Umbilical cord (tissue), 2 donors: Measurements from ENCODE around the gene TLE1. TPM values are rescaled to one million over a fixed set of nuclear protein-coding genes. Genes with fewer than 3 reads are reported as not detected.
"Not testable (repeated sequence)": the region's sequence is repeated elsewhere in the genome, so short reads cannot be mapped to it uniquely, and the experiment has no call there.

Experiments used
- DNase-seq: peaks from one replicate; pipeline ENCODE4 v3.0.0-alpha.2; 2015; ENCODE audit warnings: low spot score
- total RNA-seq: library from RNA; depleted of rRNA; stranded (reverse); fragments of >200 nt; gene quantifications from one replicate; pipeline ENCODE4 v1.2.3, GENCODE V29; 2014; ENCODE audit warnings: low replicate concordance; ENCODE audit not compliant: insufficient read depth

TLE1 gene
- total RNA-seq, 1 donor from 2014 or later, result 44.8 TPM

DNA sequence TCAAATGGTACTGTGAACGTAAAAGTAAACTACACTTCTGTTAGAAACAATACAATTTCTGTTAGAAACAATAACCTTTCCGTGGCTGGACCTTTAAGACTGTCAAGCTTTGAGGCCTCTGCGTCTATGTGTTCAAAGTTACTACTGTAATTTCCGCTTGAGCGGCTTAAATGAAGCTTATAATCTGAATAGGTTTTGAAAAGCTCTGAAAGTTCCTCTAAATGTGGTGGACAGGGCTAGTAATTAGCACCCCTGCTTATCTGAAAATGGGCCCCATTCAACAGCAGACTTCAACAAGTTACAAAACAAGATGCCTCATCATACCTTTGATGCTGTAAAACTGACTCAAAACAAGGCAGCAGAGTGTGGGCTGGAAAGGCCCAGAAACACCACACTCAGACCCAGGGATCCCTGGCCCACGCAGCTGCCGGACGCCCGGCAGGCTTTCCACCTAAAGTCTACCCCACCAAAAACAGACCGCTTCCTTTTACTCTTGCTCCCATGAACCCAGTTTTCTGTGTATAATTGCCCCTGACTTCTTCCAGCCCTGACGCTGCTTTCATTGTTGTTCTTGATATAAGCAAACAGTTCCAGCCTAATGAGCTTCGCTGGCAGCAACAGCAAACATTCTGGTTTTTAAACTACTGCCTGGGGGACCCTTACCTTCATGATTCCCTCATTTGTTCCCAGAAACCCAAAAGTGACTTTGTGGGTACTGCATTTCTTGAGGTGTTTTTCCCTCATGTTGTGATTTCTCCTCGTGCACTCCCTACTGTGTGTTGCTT lies 66.7 kb downstream of the TLE1 start:
- no peak for DNase-seq

DNA sequence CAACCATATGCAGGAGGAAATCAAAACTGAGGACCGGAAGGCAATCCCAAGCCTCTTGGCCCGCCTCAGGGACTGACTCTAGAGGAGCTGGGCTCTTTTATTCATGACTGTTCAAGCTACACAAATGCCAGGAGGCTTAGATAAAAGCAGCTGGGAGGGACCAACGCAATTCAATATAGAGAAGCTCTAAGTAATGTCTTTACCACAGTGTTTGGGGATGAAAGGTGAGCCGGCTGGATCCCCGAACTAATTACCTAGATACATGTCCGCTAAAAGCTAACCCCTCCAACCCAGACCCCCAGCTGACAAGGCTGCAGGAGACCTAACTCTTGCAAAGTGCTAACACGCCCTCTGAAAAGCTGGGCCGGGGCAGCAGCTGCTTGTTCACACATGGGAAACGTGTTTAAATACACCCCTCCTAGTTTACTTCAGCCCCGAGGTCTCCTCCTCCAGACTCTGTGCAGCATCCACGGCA lies 67.5 kb downstream of the TLE1 start:
- DNase-seq, result peak; percentile 75

DNA sequence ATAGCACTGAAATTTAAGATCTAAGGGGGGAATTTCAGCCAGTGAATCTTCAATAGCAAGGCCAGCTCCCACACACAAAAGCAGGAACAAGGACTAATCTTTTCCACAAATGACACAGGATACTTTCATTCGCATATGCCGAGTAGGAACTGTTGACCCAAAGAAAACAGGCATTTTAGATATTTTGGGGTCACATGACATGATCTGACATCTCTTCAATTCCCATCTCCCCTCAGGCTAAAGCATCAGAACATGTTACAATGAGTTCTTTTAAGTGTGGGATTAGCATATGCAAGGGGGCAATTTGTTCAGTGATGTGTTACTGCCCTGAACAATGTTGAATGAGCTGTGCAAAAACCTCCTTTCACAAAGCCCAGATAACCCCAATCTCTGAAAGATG lies 68.2 kb downstream of the TLE1 start:
- DNase-seq, result no peak

DNA sequence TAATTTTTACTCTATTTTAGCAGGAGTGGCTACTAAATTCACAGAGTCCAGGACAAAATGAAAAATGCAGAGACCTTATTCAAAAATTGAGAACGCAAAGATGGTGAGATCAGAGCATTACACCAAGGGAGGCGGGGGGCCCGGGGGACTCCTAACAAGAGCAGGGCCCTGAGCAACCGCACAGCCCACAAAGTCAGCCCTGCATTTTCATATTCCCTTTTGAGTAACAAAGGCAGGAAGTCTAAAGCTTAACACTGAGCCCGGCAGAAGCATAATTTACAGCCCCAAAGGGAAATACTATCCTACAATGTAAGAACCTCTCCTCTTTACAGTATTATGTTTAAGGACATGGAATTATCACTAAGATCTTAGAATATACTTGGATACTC lies 69.4 kb downstream of the TLE1 start:
- DNase-seq, result no peak

DNA sequence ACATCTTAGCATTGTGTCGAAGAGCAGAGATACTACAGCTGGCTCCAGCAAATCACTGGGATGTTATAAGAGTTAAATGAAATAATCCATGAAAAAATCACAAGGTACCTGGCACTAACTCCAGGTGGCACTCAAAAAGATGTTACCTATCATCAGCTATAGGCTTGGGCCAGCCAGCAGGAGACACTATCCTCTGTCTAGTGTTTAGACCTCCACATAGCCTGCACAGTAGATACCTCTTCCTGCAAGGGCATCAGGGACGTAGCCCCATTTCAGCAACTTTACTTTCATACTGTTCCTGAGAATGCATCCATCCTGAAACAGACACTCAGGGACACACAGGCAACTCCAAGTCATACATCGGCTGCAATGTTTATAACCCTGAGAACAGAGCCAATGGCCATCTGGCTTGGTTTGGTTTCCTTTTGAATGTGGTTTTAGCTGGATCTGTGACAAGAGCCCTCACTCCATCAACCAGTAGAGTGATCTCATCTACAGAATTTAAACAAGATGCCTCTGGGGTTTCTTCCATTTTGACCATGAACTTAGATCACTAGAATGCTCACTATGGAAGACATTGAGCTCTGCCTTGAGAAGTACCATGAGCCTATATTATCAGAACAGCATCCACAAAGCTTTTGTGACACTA lies 69.9 kb downstream of the TLE1 start:
- DNase-seq, result no peak

DNA sequence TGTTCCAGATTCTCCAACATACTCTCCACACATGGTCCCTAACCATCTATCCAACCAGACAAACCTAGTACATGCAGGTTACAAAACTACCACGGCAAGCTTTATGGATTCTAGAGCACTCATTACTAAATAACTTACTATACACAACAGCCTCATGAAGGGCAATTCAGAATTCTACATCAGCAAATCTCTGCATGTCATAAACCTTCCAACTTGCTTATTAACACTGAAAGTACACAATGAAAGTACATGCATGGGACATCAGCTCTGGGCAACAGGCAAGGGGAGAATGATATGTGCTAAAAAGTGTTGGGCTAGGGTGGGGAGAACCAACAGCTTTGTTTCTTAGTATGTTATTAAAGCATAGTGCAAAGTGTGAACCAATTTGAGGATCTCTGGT lies 70.4 kb downstream of the TLE1 start:
- no peak for DNase-seq

DNA sequence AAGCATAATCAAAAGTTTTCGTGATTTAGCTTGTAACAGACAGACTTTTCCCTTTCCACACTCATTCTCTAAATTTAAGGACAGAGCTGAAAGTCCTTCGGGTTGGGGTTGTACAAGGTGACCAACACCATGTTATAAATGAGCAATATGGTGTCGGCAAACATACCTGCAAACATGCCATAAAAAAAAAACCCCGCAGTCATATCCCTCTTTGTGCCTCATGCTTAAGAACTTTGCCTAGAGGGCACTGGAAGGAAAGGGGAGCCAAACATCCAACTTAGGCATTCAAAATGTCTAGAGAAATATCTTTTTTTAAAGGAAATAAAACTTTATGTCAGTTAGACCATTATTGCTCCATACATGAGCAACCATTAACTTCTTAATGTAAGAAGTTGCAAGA lies 73.2 kb downstream of the TLE1 start:
- DNase-seq, result no peak

DNA sequence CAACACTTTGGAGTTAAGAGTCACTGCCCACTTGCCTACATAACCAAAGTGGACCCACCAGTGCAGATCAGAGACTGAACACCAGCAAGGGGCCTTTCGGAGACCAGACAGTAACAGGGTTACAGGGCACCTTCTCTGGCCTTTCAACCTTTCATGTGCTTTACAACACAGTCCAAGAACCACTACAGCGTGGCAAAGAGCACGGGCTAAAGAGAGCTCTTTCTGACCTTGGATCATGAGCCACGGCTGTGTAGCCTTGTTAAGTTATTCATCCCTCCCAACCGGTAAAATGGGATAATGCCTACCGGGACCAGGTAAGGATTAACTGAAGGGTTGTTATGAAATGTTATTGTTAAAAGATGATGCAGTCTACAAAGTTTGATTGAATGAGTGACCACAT lies 75.0 kb downstream of the TLE1 start:
- DNase-seq, result no peak

DNA sequence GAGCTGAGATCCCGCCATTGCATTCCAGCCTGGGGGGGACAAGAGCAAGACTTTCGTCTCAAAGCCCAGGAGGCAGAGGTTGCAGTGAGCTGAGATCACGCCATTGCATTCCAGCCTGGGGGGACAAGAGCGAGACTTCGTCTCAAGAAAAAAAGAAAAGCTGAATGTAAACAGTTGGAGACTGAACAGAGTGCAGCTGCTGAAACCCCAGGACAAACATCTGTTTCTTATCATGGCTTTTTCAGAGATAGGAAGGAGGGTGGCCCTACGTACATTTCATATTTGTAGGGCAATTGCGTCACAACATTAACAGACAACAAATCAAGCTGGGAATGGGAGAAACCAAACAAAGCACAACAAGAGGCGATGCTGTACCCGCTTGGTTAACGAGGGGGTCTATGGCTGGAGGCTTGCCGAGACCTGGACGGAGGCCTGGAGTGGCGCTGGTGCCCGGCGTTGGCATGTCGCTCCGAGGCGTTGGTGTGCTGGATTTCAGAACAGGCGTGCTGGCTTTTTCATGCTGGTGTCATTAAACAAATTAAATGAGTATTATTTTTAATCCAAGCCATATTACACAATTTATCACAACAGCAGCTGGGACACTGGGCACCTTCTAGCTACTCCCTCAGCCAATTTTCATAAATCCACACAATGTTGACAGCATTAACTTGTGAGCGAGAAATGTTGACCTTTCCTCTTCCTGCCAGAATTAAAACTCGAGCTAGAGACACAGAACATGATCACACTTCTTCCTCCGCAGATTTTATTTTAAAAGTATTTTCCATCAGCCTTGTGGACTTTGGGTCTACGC lies 76.1 kb downstream of the TLE1 start:
- peak; percentile 95 for DNase-seq

DNA sequence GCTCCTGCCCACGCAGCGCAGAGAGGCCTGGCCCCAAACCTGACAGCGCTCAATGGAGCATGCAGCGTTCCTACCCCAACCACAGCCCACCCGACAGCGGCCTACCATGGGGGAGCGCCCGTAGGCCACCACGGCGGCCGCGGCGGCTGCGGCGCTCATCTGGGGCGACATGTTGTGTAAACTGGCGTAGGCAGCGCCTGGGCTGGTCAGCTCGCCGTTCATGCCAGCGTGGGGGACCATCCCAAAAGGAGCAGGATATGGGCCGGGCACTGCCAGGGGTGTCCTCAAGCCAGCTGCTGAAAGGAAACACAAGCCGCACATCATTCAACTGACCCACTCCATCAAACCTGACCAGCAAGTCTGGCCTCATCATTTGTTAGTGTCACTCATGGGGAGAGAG lies 77.7 kb downstream of the TLE1 start:
- no peak for DNase-seq

DNA sequence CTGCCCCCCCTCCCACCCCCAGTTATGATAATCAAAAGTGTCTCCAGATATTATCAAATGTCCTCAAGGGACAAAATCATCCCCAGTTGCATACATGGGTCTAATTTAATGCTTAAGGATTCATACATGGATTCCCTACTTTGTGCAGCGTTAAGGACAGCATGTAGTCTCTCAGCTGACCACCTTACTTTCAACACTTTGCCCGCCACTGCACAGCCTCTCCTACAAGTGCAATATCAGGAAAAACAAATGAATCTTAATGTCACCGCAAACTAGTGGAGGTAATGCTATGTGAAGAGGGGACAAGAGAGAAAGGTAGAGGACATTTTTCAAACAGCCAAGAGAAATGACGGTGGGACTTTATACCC lies 78.6 kb downstream of the TLE1 start:
- no peak for DNase-seq

DNA sequence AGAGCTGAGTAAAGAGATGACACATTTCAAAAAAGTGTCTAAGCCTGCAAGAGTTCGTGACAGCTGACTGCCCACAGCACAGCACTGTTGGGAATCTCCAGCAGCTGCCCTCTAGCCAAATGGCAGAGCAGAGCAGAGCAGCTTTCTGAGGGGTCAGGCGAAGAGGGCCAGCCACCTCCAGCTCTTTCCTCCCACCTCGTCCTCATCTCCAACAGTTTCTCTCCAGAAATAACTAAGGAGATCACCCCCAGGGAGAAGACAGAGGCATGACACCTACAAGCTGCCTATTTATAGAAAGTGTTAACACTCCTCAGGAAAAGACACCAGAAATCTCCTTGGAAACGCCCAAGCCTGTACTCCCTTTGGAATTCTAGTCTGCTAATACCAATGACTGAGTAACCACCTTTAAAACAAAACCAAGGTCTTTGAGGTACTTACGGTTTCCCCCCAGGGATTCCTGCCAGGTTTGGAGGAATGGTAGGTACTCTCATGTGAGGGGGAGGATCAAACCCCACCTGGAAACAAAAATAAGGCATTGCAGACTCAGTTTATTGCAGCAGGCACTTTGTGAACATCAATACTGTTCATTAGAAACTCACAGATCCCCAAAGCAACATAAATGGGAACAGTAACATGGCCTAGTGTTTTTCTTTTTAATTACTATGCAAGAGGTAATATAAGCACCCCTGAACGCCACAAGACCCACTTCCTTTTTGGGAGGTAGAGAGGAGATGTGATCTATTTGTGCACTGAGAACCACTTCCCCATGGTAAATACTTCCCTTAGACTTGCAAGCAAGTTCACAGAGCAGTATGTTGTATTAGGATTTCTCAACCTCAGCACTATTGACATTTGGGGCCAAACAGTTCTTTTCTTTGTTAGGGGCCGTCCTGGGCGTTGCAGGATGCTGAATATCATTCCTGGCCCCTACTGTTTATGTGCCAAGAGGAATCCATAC lies 79.3 kb downstream of the TLE1 start:
- DNase-seq, result no peak

DNA sequence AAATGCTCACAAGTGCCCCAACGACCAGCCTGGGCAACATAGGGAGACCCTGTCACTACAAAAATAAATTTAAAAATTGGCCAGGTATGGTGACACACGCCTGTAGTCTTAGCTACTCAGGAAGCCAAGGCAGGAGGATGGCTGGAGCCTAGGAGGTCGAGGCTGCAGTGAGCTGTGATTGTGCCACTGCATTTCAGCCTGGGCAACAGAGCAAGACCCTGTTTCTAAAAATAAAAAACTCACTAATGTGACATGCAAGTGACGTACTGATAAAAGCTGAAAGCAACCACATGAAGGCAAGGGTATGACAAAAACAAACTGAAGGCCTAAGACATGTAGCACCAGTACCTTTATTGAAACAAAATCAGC lies 81.1 kb downstream of the TLE1 start:
- no peak for DNase-seq

DNA sequence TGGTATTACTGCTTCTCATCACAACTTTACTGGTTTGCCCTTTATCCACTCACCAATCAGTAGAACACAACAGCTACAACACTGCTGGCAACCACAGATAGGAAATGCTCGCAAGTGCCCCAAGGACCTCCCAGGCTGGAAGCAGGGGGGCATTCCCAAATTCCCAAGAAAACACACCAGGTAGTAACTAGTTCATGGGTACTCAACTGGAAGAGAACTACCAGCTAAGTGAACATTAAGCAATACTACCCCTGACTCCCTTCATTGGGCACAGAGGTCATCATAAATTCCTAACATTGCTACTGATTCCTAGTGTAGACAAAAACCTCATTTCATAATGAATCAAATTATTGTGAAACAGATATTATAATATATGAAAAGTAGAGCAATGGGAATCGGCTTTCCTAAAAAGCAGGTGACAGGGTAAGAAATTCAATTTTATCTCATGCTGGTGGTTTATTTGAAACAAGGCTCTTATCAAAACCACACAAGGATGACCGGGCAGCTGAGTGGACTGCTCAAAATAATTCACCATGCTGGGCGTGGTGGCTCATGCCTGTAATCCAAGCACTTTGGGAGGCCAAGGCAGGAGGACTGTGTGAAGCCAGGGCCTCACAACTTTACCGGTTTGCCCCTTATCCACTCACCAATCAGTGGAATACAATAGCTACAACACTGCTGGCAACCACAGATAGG lies 81.6 kb downstream of the TLE1 start:
- no peak for DNase-seq

DNA sequence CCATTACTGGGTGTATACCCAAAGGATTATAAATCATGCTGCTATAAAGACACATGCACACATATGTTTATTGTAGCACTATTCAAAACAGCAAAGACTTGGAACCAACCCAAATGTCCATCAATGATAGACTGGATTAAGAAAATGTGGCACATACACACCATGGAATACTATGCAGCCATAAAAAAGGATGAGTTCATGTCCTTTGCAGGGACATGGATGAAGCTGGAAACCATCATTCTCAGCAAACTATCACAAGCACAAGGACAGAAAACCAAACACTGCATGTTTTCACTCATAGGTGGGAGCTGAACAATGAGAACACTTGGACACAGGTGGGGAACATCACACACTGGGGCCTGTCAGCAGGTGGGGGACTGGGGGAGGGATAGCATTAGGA lies 83.1 kb downstream of the TLE1 start:
- DNase-seq, result not testable (repeated sequence)

DNA sequence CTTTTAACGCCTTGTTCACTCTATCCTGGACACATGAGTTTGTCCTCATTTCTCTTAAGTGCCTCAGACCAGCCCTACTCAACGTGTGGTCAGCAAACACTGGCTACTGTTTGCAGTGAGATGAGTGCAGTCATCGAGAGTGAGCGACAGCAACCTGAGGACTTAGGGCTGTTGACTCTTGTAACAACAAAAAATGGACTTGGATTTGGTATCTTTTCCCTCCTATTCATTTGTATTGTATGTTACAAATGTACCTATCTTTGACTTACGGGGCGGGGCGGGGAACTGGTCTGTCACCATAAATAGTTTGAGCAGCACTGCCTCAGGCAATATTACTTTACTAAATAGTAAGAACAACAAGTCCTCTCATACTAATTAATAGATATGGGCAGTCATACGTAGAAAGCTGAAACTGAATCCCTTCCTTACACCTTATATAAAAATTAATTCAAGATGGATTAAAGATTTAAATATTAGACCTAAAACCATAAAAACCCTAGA lies 84.1 kb downstream of the TLE1 start:
- DNase-seq, result no peak

DNA sequence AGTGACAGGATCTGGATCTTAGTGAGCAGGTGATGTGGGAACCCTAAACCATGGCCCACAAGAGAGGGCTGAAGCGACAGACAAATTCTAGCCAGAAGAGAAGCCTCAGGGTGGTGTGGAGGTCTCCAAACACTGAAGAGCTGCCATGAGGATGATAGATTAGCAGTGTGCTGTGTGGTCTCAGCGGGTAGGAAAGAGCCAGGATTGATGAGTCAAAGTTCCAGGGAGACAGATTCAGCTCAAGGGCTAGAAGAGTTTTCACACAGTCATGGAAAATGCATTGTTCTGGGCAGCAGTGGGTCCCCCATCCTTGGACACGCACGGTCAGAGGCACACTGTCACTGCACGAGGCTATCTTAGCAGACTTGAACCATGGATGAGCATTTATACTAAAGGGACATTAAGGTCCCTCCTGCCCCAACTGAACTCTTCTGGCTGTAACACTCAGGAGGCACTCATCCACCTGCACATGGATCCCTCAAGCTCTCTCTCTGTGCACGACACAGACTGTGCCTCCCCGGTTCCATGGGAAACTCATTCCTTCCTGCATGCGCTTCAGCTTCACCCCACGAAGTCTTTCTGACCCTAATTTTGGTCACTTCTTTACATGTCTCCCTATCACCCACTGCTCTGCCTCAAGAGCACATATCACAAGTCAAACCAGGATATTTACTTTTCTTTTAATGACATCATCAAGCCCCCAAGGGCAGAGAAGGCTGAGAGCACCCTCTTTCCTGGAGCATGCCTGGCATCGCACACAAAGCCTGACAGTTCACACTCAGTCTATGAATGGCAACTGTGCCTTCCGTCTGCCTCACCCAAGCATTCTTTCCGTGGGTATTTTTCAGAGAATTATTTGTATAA lies 84.8 kb downstream of the TLE1 start:
- no peak for DNase-seq

DNA sequence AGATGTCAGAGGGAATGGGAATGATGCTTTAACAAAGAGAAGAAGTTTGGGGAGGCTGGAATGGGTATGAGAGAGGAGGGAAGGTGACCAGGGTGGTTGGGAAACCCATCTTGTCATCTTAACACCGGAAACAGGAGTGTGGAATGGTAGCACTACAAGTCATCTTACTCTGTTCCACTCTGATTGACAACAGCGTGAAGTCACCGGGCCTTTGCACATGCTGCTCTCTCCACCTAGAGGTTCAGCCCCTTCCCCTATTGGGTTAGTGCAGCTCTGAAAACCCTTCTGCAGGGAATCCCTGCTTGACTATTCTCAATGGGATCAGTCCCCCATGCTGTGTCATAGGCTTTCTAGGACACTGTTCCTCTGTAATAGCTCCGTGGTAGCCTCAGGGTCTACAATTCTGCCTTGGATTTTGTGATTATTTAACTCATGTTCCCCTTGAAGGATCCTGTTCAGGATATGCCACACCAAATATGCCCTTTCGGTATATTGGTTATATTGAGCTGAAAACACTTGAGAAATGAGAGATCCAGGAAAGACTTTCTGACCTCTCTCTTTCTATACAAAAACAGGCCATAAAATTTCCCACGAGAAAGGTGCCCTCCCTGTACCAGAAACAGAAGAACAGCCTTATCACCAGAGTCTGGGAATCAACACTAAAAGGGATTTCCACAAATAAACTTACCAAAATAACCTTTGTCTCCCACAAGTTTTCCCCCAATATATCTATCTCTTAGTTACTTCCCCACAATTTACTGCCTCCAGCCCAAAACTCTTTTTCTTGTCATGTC lies 86.3 kb downstream of the TLE1 start:
- DNase-seq, result no peak
